Endodermal cell (in vitro differentiated cells): Measurements from ENCODE around the gene FTSJ1. TPM values are rescaled to one million over a fixed set of nuclear protein-coding genes. Genes with fewer than 3 reads are reported as not detected.

Experiments used
- DNase-seq: peaks from one replicate; pipeline ENCODE4 v3.0.0-alpha.2; 2017
- H3K27ac ChIP-seq: 2 replicates; pipeline ENCODE4 v1.5.1; 2013; ENCODE audit warnings: mild to moderate bottlenecking, low read depth, low read length, moderate library complexity
- H3K27me3 ChIP-seq: 2 replicates; pipeline ENCODE4 v1.6.1; 2013; ENCODE audit warnings: mild to moderate bottlenecking, low read length, moderate library complexity; ENCODE audit not compliant: insufficient read depth, control insufficient read depth, poor library complexity, severe bottlenecking
- H3K36me3 ChIP-seq: 2 replicates; pipeline ENCODE4 v1.7.0; 2013; ENCODE audit warnings: mild to moderate bottlenecking, low read length, moderate library complexity; ENCODE audit not compliant: control insufficient read depth, insufficient read depth
- H3K4me1 ChIP-seq: one replicate; pipeline ENCODE4 v1.7.0; 2013; ENCODE audit warnings: low read length; ENCODE audit not compliant: control insufficient read depth, insufficient read depth
- H3K4me3 ChIP-seq: 2 replicates; pipeline ENCODE4 v1.5.1; 2013; ENCODE audit warnings: mild to moderate bottlenecking, low read length, moderate library complexity
- H3K9ac ChIP-seq: 2 replicates; pipeline ENCODE4 v1.6.1; 2013; ENCODE audit warnings: mild to moderate bottlenecking, low read length, moderate library complexity; ENCODE audit not compliant: poor library complexity, severe bottlenecking; ENCODE audit errors: extremely low read depth
- H3K9me3 ChIP-seq: 2 replicates; pipeline ENCODE4 v1.6.1; 2013; ENCODE audit warnings: mild to moderate bottlenecking, low read length, moderate library complexity; ENCODE audit not compliant: control insufficient read depth
- H3K27ac Mint-ChIP-seq: 2 replicates; pipeline ENCODE4 v1.8.0; 2020; ENCODE audit warnings: mixed read lengths
- H3K27me3 Mint-ChIP-seq: 2 replicates; pipeline ENCODE4 v1.8.0; 2021; ENCODE audit warnings: mild to moderate bottlenecking, mixed read lengths; ENCODE audit not compliant: insufficient read depth
- H3K36me3 Mint-ChIP-seq: 2 replicates; pipeline ENCODE4 v1.8.0; 2020; ENCODE audit warnings: low read depth, mixed read lengths
- H3K4me1 Mint-ChIP-seq: 2 replicates; pipeline ENCODE4 v1.8.0; 2020; ENCODE audit warnings: mixed read lengths
- H3K4me3 Mint-ChIP-seq: 2 replicates; pipeline ENCODE4 v1.8.0; 2020; ENCODE audit warnings: mild to moderate bottlenecking, moderate library complexity, mixed read lengths
- H3K9me3 Mint-ChIP-seq: 2 replicates; pipeline ENCODE4 v1.8.0; 2020; ENCODE audit warnings: mild to moderate bottlenecking, mixed read lengths
- WGBS, 2 experiments: methylation state at CpG; one replicate each; pipeline versions ENCODE4 v1.1.5 to v1.1.7; 2013; ENCODE audit warnings: missing lambda C conversion rate in 2 of 2, mixed read lengths in 1 of 2; ENCODE audit not compliant: insufficient coverage in 1 of 2, insufficient read length in 1 of 2; 5-methylcytosine and 5-hydroxymethylcytosine counted together
- total RNA-seq, 2 donors: library from RNA; stranded (reverse); fragmentation: NEBNext Ultra II Directional in 1 of 2; extraction: Animal tissue kit (Norgen Biotek cat#: 25700) in 1 of 2; gene quantifications; 2 replicates in 1 of 2; 3 replicates in 1 of 2; pipeline ENCODE4 v1.2.1, GENCODE V29; 2021
- TF ChIP-seq, protein P1 (sequence below): fragments of 200-600 bp; sonication (generic); conservative IDR thresholded peaks from 2 replicates; pipeline ENCODE4 v1.5.0; 2021; ENCODE audit warnings: antibody characterized with exemption, mild to moderate bottlenecking

Gene FTSJ1
- total RNA-seq, 2 donors from 2014 or later = 47.3 to 54.3 TPM

DNA sequence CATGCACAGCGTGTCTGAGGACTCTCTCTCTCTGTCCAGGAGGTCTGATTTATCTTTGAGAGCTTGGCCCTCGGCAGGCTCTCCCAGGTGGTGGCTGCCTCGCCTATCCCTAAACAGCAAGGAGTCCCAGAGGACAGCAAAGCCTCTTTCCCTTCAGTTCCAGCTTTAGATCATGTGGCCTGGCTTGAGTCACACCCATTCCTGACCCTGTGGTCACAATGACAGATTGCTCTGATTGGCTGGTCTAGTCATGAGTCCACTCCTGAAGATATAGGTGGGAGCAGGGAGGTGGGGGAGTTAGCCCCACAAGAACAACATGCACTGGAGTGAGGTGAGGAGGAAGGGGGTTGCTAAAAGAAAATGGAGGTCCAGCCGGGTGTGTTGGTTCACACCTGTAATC lies 20.7 kb downstream of the FTSJ1 start:
- Mint-ChIP-seq H3K4me3 (no peak overlapping the region), H3K36me3 (no peaks in the 10 kb centered on the region), H3K4me1 (no peaks in the 10 kb centered on the region), H3K9me3 (peaks cover 66% of the 10 kb centered on the region), H3K27ac (no peak overlapping the region), H3K27me3 (no peaks in the 10 kb centered on the region)
- H3K9me3 ChIP-seq = no peaks in the 10 kb centered on the region
- no peak overlapping the region for H3K27ac ChIP-seq
- no peak overlapping the region for H3K9ac ChIP-seq
- 92% methylated on average over 3 of the region's 4 CpGs; no CpG with 5 or more reads in 1 of the 2 experiments for WGBS, 2 experiments
- no peak for DNase-seq
- H3K27me3 ChIP-seq = no peaks in the 10 kb centered on the region
- no peaks in the 10 kb centered on the region for H3K36me3 ChIP-seq
- H3K4me3 ChIP-seq = no peak overlapping the region
- no peaks in the 10 kb centered on the region for H3K4me1 ChIP-seq
- TF ChIP-seq, protein P1, sequence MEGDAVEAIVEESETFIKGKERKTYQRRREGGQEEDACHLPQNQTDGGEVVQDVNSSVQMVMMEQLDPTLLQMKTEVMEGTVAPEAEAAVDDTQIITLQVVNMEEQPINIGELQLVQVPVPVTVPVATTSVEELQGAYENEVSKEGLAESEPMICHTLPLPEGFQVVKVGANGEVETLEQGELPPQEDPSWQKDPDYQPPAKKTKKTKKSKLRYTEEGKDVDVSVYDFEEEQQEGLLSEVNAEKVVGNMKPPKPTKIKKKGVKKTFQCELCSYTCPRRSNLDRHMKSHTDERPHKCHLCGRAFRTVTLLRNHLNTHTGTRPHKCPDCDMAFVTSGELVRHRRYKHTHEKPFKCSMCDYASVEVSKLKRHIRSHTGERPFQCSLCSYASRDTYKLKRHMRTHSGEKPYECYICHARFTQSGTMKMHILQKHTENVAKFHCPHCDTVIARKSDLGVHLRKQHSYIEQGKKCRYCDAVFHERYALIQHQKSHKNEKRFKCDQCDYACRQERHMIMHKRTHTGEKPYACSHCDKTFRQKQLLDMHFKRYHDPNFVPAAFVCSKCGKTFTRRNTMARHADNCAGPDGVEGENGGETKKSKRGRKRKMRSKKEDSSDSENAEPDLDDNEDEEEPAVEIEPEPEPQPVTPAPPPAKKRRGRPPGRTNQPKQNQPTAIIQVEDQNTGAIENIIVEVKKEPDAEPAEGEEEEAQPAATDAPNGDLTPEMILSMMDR = no peak

DNA sequence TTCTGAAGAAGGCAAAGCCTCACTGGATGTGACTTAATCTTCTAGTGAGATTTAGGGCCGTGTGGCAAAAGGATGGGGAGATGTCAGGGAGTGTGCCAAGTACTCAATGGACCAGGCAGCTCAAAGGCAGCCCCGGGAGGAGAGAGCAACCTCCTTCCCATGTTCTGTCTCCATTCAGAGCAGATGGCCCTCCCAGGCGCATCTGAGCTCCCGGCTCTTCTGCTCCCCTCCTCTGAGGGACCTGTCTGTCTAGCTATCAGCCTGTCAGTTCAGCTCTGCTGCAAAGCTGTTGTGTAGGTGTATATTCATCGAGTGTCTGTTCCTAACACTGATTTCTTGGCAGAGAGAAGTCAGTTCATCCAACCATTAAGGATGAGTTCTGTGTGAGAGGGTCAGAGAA lies 21.9 kb downstream of the FTSJ1 start:
- Mint-ChIP-seq H3K4me3 (no peak overlapping the region), H3K36me3 (no peaks in the 10 kb centered on the region), H3K9me3 (peaks cover 64% of the 10 kb centered on the region), H3K4me1 (no peaks in the 10 kb centered on the region), H3K27me3 (no peaks in the 10 kb centered on the region), H3K27ac (no peak overlapping the region)
- Histone ChIP-seq H3K9ac (no peak overlapping the region), H3K4me3 (no peak overlapping the region), H3K36me3 (no peaks in the 10 kb centered on the region), H3K9me3 (no peaks in the 10 kb centered on the region), H3K27me3 (no peaks in the 10 kb centered on the region), H3K27ac (no peak overlapping the region), H3K4me1 (no peaks in the 10 kb centered on the region)
- WGBS, 2 experiments = 92% methylated on average over 5 of the region's 5 CpGs; no CpG with 5 or more reads in 1 of the 2 experiments
- no peak for DNase-seq
- TF ChIP-seq, protein P1 = no peak

DNA sequence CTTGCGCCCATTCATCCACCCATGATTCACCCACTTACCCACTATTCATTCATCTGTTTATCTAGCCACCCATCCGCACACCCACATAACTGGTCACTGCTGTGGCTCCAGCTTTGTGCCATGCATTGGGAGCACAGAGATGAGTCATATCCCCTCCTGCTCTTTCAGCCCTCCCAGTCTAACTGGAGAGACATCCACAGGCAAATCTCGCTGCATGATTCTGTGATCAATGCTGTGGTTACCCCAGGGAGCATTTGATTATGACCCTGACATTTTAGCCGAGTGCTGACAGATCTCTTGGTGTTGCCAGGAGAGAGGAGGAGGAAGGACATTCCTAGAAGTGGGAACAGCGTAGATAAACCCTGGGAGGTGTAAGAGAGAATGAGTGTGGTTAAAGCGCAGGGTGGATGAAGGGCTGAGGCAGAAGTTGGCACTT lies 22.4 kb downstream of the FTSJ1 start:
- WGBS, 2 experiments = 69% methylated on average over 6 of the region's 6 CpGs; no CpG with 5 or more reads in 1 of the 2 experiments
- Histone ChIP-seq H3K27me3 (no peaks in the 10 kb centered on the region), H3K9me3 (no peaks in the 10 kb centered on the region), H3K36me3 (no peaks in the 10 kb centered on the region), H3K4me3 (no peak overlapping the region), H3K27ac (no peak overlapping the region), H3K4me1 (no peaks in the 10 kb centered on the region), H3K9ac (no peak overlapping the region)
- H3K9me3 Mint-ChIP-seq = peaks cover 69% of the 10 kb centered on the region
- H3K36me3 Mint-ChIP-seq = no peaks in the 10 kb centered on the region
- TF ChIP-seq, protein P1 = no peak
- no peaks in the 10 kb centered on the region for H3K4me1 Mint-ChIP-seq
- no peaks in the 10 kb centered on the region for H3K27me3 Mint-ChIP-seq
- no peak for DNase-seq
- no peak overlapping the region for H3K27ac Mint-ChIP-seq
- H3K4me3 Mint-ChIP-seq = no peak overlapping the region
